Karpas-422 (cell line): ENCODE measurements around the gene DDB1. TPM values are rescaled to one million over a fixed set of nuclear protein-coding genes. Genes with fewer than 3 reads are reported as not detected.
"Not testable (repeated sequence)": the region's sequence is repeated elsewhere in the genome, so short reads cannot be mapped to it uniquely, and the experiment has no call there.

Experiments used
- DNase-seq: peaks from one replicate; pipeline ENCODE4 v3.0.0-alpha.2; 2015
- H2AFZ ChIP-seq: fragments of 200-600 bp; sonication (generic); 2 replicates; pipeline ENCODE4 v1.6.1; 2014; ENCODE audit warnings: antibody characterized with exemption, low read length, mixed read lengths
- H3K27ac ChIP-seq: fragments of 200-600 bp; sonication (generic); 2 replicates; pipeline ENCODE4 v1.5.1; 2014; ENCODE audit warnings: mild to moderate bottlenecking, low read length, moderate library complexity
- H3K27me3 ChIP-seq: fragments of 200-600 bp; sonication (generic); 2 replicates; pipeline ENCODE4 v1.6.1; 2014; ENCODE audit warnings: low read length, mixed read lengths
- H3K36me3 ChIP-seq: fragments of 200-600 bp; sonication (generic); 2 replicates; pipeline ENCODE4 v1.6.1; 2014; ENCODE audit warnings: low read length, mixed read lengths; ENCODE audit not compliant: insufficient read depth
- H3K4me1 ChIP-seq: fragments of 200-600 bp; sonication (generic); 2 replicates; pipeline ENCODE4 v1.6.1; 2014; ENCODE audit warnings: mild to moderate bottlenecking, low read length, mixed read lengths
- H3K4me2 ChIP-seq: fragments of 200-600 bp; sonication (generic); 2 replicates; pipeline ENCODE4 v1.6.1; 2014; ENCODE audit warnings: low read length, low read depth, mild to moderate bottlenecking; ENCODE audit not compliant: poor library complexity, severe bottlenecking
- H3K4me3 ChIP-seq: fragments of 200-600 bp; sonication (generic); 2 replicates; pipeline ENCODE4 v1.5.1; 2014; ENCODE audit warnings: mild to moderate bottlenecking, antibody characterized with exemption, low read length, mixed read lengths
- H3K79me2 ChIP-seq: fragments of 200-600 bp; sonication (generic); 2 replicates; pipeline ENCODE4 v1.6.1; 2014; ENCODE audit warnings: mild to moderate bottlenecking, low read length, mixed read lengths
- H3K9ac ChIP-seq: fragments of 200-600 bp; sonication (generic); 2 replicates; pipeline ENCODE4 v1.6.0; 2014; ENCODE audit warnings: low read length
- H3K9me2 ChIP-seq: fragments of 200-600 bp; sonication (generic), shearing (Covaris generic); replicated peaks from 2 replicates; pipeline ENCODE4 v1.6.0; 2014; ENCODE audit warnings: mild to moderate bottlenecking, low read length, moderate library complexity; ENCODE audit not compliant: insufficient read depth
- H3K9me3 ChIP-seq: fragments of 300-700, 200-600 bp; sonication (generic); 2 replicates; pipeline ENCODE4 v1.6.1; 2014; ENCODE audit warnings: low read length, mixed read lengths
- H4K20me1 ChIP-seq: fragments of 200-600 bp; sonication (generic); 2 replicates; pipeline ENCODE4 v1.6.1; 2014; ENCODE audit warnings: mild to moderate bottlenecking, antibody characterized with exemption, low read length, low read depth; ENCODE audit not compliant: insufficient read depth
- total RNA-seq: library from RNA; depleted of rRNA; stranded (reverse); fragments of >200 nt; shearing (Covaris generic); gene quantifications from 2 replicates; pipeline ENCODE4 v1.2.3, GENCODE V29; 2014; ENCODE audit warnings: low replicate concordance; rRNA removed

DDB1 gene
- total RNA-seq, 1 experiment from 2014 or later, result 100 TPM

- H2AFZ ChIP-seq, result no peak overlapping the region
- H3K4me3 ChIP-seq, result no peak overlapping the region
- H3K9ac ChIP-seq, result no peak overlapping the region
- H3K9me3 ChIP-seq, result no peaks in the 10 kb centered on the region
- no peaks in the 10 kb centered on the region for H4K20me1 ChIP-seq
- no peak overlapping the region for H3K27ac ChIP-seq
- DNase-seq, result no peak
- H3K36me3 ChIP-seq, result no peaks in the 10 kb centered on the region
- no peaks in the 10 kb centered on the region for H3K4me1 ChIP-seq
- H3K9me2 ChIP-seq, result no peaks in the 10 kb centered on the region
- H3K79me2 ChIP-seq, result no peaks in the 10 kb centered on the region
- H3K27me3 ChIP-seq, result no peaks in the 10 kb centered on the region
- H3K4me2 ChIP-seq, result no peak overlapping the region
Observed at GRCh38 chr11:61259363-61259762, 73.5 kb downstream of the DDB1 start.

GRCh38 chr11:61258546-61258945 lies 74.4 kb downstream of the DDB1 start:
- Histone ChIP-seq H3K9me3 (no peaks in the 10 kb centered on the region), H3K4me3 (no peak overlapping the region), H3K9ac (no peak overlapping the region), H3K27ac (no peak overlapping the region), H4K20me1 (no peaks in the 10 kb centered on the region), H3K4me1 (no peaks in the 10 kb centered on the region), H3K4me2 (no peak overlapping the region), H3K27me3 (no peaks in the 10 kb centered on the region), H3K9me2 (no peaks in the 10 kb centered on the region), H2AFZ (no peak overlapping the region), H3K36me3 (no peaks in the 10 kb centered on the region), H3K79me2 (no peaks in the 10 kb centered on the region)
- DNase-seq, result no peak

GRCh38 chr11:61256710-61257482 lies 76.0 kb downstream of the DDB1 start:
- Histone ChIP-seq H3K4me1 (no peaks in the 10 kb centered on the region), H3K27ac (no peak overlapping the region), H3K36me3 (no peaks in the 10 kb centered on the region), H3K4me3 (no peak overlapping the region), H2AFZ (no peak overlapping the region), H3K9me3 (no peaks in the 10 kb centered on the region), H3K4me2 (no peak overlapping the region), H4K20me1 (no peaks in the 10 kb centered on the region), H3K9me2 (no peaks in the 10 kb centered on the region), H3K79me2 (no peaks in the 10 kb centered on the region), H3K9ac (no peak overlapping the region), H3K27me3 (no peaks in the 10 kb centered on the region)
- DNase-seq, result no peak

- Histone ChIP-seq H3K9me2 (no peaks in the 10 kb centered on the region), H3K4me3 (no peak overlapping the region), H4K20me1 (no peaks in the 10 kb centered on the region), H3K36me3 (no peaks in the 10 kb centered on the region), H3K9ac (no peak overlapping the region), H3K4me1 (no peaks in the 10 kb centered on the region), H2AFZ (no peak overlapping the region), H3K27me3 (no peaks in the 10 kb centered on the region), H3K79me2 (no peaks in the 10 kb centered on the region), H3K4me2 (no peak overlapping the region), H3K9me3 (no peaks in the 10 kb centered on the region), H3K27ac (no peak overlapping the region)
- DNase-seq, result peak; percentile 87
Observed at GRCh38 chr11:61254403-61255025, 78.4 kb downstream of the DDB1 start.

- H3K9me2 ChIP-seq, H3K4me2 ChIP-seq, H4K20me1 ChIP-seq, H2AFZ ChIP-seq, H3K79me2 ChIP-seq, DNase-seq, H3K27me3 ChIP-seq, H3K36me3 ChIP-seq, H3K9ac ChIP-seq, H3K9me3 ChIP-seq, H3K27ac ChIP-seq, H3K4me1 ChIP-seq, H3K4me3 ChIP-seq: not testable (repeated sequence)
Observed at GRCh38 chr11:61252332-61252731, 80.6 kb downstream of the DDB1 start.

GRCh38 chr11:61250796-61251765 lies 81.8 kb downstream of the DDB1 start:
- not testable (repeated sequence) for H3K4me1 ChIP-seq, DNase-seq, H3K4me2 ChIP-seq, H4K20me1 ChIP-seq, H3K4me3 ChIP-seq, H3K36me3 ChIP-seq, H3K9me2 ChIP-seq, H2AFZ ChIP-seq, H3K9me3 ChIP-seq, H3K27ac ChIP-seq, H3K9ac ChIP-seq, H3K79me2 ChIP-seq, H3K27me3 ChIP-seq

Other genes starting within 250 kb of the DDB1 start
- not detected in 2 replicates for gene CD5, start 230.6 kb downstream of the DDB1 start, total RNA-seq
- 11.3 and 13.8 TPM in 2 replicates for gene VPS37C, start 171.7 kb downstream of the DDB1 start, total RNA-seq
- not detected in 2 replicates for gene PGA3, start 129.6 kb downstream of the DDB1 start, total RNA-seq
- gene PGA4, start 110.8 kb downstream of the DDB1 start, total RNA-seq, result not detected in 2 replicates
- gene PGA5, start 91.9 kb downstream of the DDB1 start, total RNA-seq, result not detected in 2 replicates
- gene VWCE, start 37.8 kb downstream of the DDB1 start, total RNA-seq, result 0.07 and 0.32 TPM in 2 replicates
- gene TKFC, start 123 bp upstream of the DDB1 start, total RNA-seq, result 72.6 and 92.4 TPM in 2 replicates
- 43.8 and 51.3 TPM in 2 replicates for gene CYB561A3, start 28.8 kb upstream of the DDB1 start, total RNA-seq
- gene TMEM138, start 29.3 kb upstream of the DDB1 start, total RNA-seq, result 27.2 and 70.3 TPM in 2 replicates
- gene TMEM216, start 59.5 kb upstream of the DDB1 start, total RNA-seq, result 33.1 and 54.9 TPM in 2 replicates
- gene CPSF7, start 96.9 kb upstream of the DDB1 start, total RNA-seq, result 50.0 and 64.1 TPM in 2 replicates
- gene SDHAF2, start 97.0 kb upstream of the DDB1 start, total RNA-seq, result 25.3 and 27.6 TPM in 2 replicates
- 1.0 TPM in 1 of 2 replicates, not detected in the other for gene LRRC10B, start 175.6 kb upstream of the DDB1 start, total RNA-seq
- not detected in 2 replicates for gene SYT7, start 248.0 kb upstream of the DDB1 start, total RNA-seq